Erythroblast (primary cell): Measurements from ENCODE around the gene RFX8.

ENCODE experiments used
- GATA1 ChIP-seq: IDR thresholded peaks from 2 replicates; pipeline ENCODE4 v1.6.1; 2011; ENCODE audit warnings: low read depth, mild to moderate bottlenecking, control low read depth, low read length, moderate library complexity
- POLR2A ChIP-seq: IDR thresholded peaks from 2 replicates; pipeline ENCODE4 v1.6.1; 2011; ENCODE audit warnings: mild to moderate bottlenecking, low read length

DNA sequence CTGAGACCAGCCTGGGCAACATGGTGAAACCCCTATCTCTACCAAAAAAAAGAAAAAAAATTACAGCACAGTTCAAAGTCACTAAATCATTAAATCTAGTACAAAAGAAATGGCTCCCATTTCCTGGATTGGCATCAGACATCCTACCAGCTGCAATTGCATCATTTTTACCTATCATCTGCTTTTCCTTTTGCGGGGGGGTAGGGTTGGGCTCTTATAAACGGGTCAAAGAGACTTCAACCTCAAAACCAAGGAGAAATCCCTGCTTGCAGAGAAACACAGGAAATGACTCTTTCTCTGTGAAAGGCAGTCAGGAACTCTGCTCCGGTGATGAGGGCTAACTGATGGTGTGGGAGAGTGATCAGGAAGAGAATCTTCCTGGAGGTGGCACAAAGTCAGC is 45.3 kb upstream of the RFX8 start:
- no peak for TF ChIP-seq POLR2A
- TF ChIP-seq GATA1, result no peak
